HUES6 (cell line): ENCODE data around the gene PITPNB.

Source experiments
- H3K27ac ChIP-seq: 2 replicates; pipeline ENCODE4 v1.7.0; 2013; ENCODE audit warnings: low read depth, mild to moderate bottlenecking, low read length, inconsistent platforms
- H3K27me3 ChIP-seq: 2 replicates; pipeline ENCODE4 v1.6.1; 2013; ENCODE audit warnings: low read length; ENCODE audit not compliant: control insufficient read depth, insufficient read depth
- H3K36me3 ChIP-seq: 2 replicates; pipeline ENCODE4 v1.6.1; 2013; ENCODE audit warnings: low read length; ENCODE audit not compliant: control insufficient read depth, insufficient read depth
- H3K4me1 ChIP-seq: 2 replicates; pipeline ENCODE4 v1.6.1; 2013; ENCODE audit warnings: low read length; ENCODE audit not compliant: control insufficient read depth, insufficient read depth
- H3K4me3 ChIP-seq: 2 replicates; pipeline ENCODE4 v1.5.1; 2013; ENCODE audit warnings: low read depth, low read length
- H3K9ac ChIP-seq: one replicate; pipeline ENCODE4 v1.6.1; 2013; ENCODE audit warnings: mild to moderate bottlenecking, low read length
- H3K9me3 ChIP-seq: 2 replicates; pipeline ENCODE4 v1.6.1; 2013; ENCODE audit warnings: low read depth, low read length; ENCODE audit not compliant: control insufficient read depth, insufficient read depth

PITPNB gene

GRCh38 chr22:27827604-27828587 is 91.2 kb downstream of the PITPNB start:
- H3K9me3 ChIP-seq = no peaks in the 10 kb centered on the region; the same call in 1 of the 2 replicates
- H3K27ac ChIP-seq = no peak overlapping the region
- H3K36me3 ChIP-seq = no peaks in the 10 kb centered on the region
- H3K9ac ChIP-seq = no peak overlapping the region
- H3K27me3 ChIP-seq = no peaks in the 10 kb centered on the region
- peaks cover 3% of the 10 kb centered on the region; the same call in 1 of the 2 replicates for H3K4me1 ChIP-seq
- H3K4me3 ChIP-seq = no peak overlapping the region

- Histone ChIP-seq H3K9me3 (no peaks in the 10 kb centered on the region; the same call in 1 of the 2 replicates), H3K9ac (no peak overlapping the region), H3K27ac (no peak overlapping the region), H3K27me3 (no peaks in the 10 kb centered on the region), H3K4me1 (peaks cover 3% of the 10 kb centered on the region; the same call in 1 of the 2 replicates), H3K4me3 (no peak overlapping the region), H3K36me3 (no peaks in the 10 kb centered on the region)
These were observed 93.9 kb downstream of the PITPNB start for GRCh38 chr22:27825174-27825573.

GRCh38 chr22:27823221-27823620 is 95.8 kb downstream of the PITPNB start:
- Histone ChIP-seq H3K9me3 (peaks cover 4% of the 10 kb centered on the region; the same call in 1 of the 2 replicates), H3K27ac (no peak overlapping the region), H3K9ac (no peak overlapping the region), H3K36me3 (no peaks in the 10 kb centered on the region), H3K4me1 (no peaks in the 10 kb centered on the region), H3K4me3 (no peak overlapping the region), H3K27me3 (no peaks in the 10 kb centered on the region)

GRCh38 chr22:27820896-27821866 is 97.9 kb downstream of the PITPNB start:
- Histone ChIP-seq H3K27me3 (no peaks in the 10 kb centered on the region; the same call in 1 of the 2 replicates), H3K4me3 (no peak overlapping the region), H3K9me3 (peaks cover 4% of the 10 kb centered on the region; the same call in 1 of the 2 replicates), H3K9ac (no peak overlapping the region), H3K36me3 (no peaks in the 10 kb centered on the region), H3K27ac (no peak overlapping the region), H3K4me1 (no peaks in the 10 kb centered on the region)

- no peak overlapping the region for H3K4me3 ChIP-seq
- peaks cover 4% of the 10 kb centered on the region; the same call in 1 of the 2 replicates for H3K9me3 ChIP-seq
- peaks cover 2% of the 10 kb centered on the region; the same call in 1 of the 2 replicates for H3K4me1 ChIP-seq
- H3K27ac ChIP-seq = no peak overlapping the region
- H3K9ac ChIP-seq = no peak overlapping the region
- no peaks in the 10 kb centered on the region for H3K36me3 ChIP-seq
- peaks cover 7% of the 10 kb centered on the region; the same call in 1 of the 2 replicates for H3K27me3 ChIP-seq
These were observed 102.5 kb downstream of the PITPNB start for GRCh38 chr22:27816552-27816951.

GRCh38 chr22:27815826-27816530 is 103.1 kb downstream of the PITPNB start:
- no peak overlapping the region for H3K4me3 ChIP-seq
- no peak overlapping the region for H3K9ac ChIP-seq
- peaks cover 4% of the 10 kb centered on the region; the same call in 1 of the 2 replicates for H3K9me3 ChIP-seq
- H3K4me1 ChIP-seq = peaks cover 8% of the 10 kb centered on the region
- H3K27me3 ChIP-seq = peaks cover 13% of the 10 kb centered on the region; the same call in 1 of the 2 replicates
- no peak overlapping the region for H3K27ac ChIP-seq
- H3K36me3 ChIP-seq = no peaks in the 10 kb centered on the region

GRCh38 chr22:27814993-27815392 is 104.1 kb downstream of the PITPNB start:
- Histone ChIP-seq H3K9ac (no peak overlapping the region), H3K4me1 (peaks cover 18% of the 10 kb centered on the region)

GRCh38 chr22:27811778-27812177 is 107.3 kb downstream of the PITPNB start:
- Histone ChIP-seq H3K4me1 (peaks cover 26% of the 10 kb centered on the region), H3K27ac (no peak overlapping the region), H3K9me3 (no peaks in the 10 kb centered on the region), H3K9ac (no peak overlapping the region), H3K27me3 (peaks cover 43% of the 10 kb centered on the region), H3K4me3 (no peak overlapping the region), H3K36me3 (no peaks in the 10 kb centered on the region)

More at GRCh38 chr22:27814993-27815392, 104.1 kb downstream of the PITPNB start:
- H3K36me3 ChIP-seq = no peaks in the 10 kb centered on the region
- no peak overlapping the region for H3K27ac ChIP-seq
- H3K27me3 ChIP-seq = peaks cover 15% of the 10 kb centered on the region; the same call in 1 of the 2 replicates
- H3K9me3 ChIP-seq = peaks cover 2% of the 10 kb centered on the region; the same call in 1 of the 2 replicates
- H3K4me3 ChIP-seq = no peak overlapping the region

- peaks cover 50% of the 10 kb centered on the region for H3K27me3 ChIP-seq
These were observed 108.4 kb downstream of the PITPNB start for GRCh38 chr22:27810609-27811151.

More at GRCh38 chr22:27810609-27811151, 108.4 kb downstream of the PITPNB start:
- H3K27ac ChIP-seq = no peak overlapping the region
- H3K9ac ChIP-seq = peak overlapping the region; percentile 21
- H3K4me1 ChIP-seq = peaks cover 26% of the 10 kb centered on the region
- H3K9me3 ChIP-seq = no peaks in the 10 kb centered on the region
- no peaks in the 10 kb centered on the region for H3K36me3 ChIP-seq
- peak overlapping the region; percentile 10; the same call in 1 of the 2 replicates for H3K4me3 ChIP-seq
